Osteoblast (primary cell): ENCODE measurements around the gene PLA2G12B. TPM values are rescaled to one million over a fixed set of nuclear protein-coding genes. Genes with fewer than 3 reads are reported as not detected.

ENCODE experiments used
- DNase-seq: peaks from one replicate; pipeline ENCODE4 v3.0.0; 2011; ENCODE audit warnings: low spot score, mixed read lengths; ENCODE audit not compliant: insufficient read length; ENCODE audit errors: missing footprints
- H2AFZ ChIP-seq: 2 replicates; pipeline ENCODE4 v1.6.0; 2011; ENCODE audit warnings: mild to moderate bottlenecking, low read length
- H3K27ac ChIP-seq: 2 replicates; pipeline ENCODE4 v1.5.1; 2011; ENCODE audit warnings: mild to moderate bottlenecking, low read depth, low read length, moderate library complexity
- H3K27me3 ChIP-seq: 2 replicates; pipeline ENCODE4 v1.6.0; 2012; ENCODE audit warnings: mild to moderate bottlenecking, control low read depth, inconsistent platforms, low read length, moderate library complexity; ENCODE audit not compliant: insufficient read depth
- H3K36me3 ChIP-seq: 2 replicates; pipeline ENCODE4 v1.5.1; 2011; ENCODE audit warnings: mild to moderate bottlenecking, low read length, control low read depth, moderate library complexity; ENCODE audit not compliant: insufficient read depth
- H3K4me1 ChIP-seq: 2 replicates; pipeline ENCODE4 v1.5.1; 2011; ENCODE audit warnings: mild to moderate bottlenecking, low read length, control low read depth, moderate library complexity; ENCODE audit not compliant: insufficient read depth
- H3K4me2 ChIP-seq: 2 replicates; pipeline ENCODE4 v1.6.0; 2011; ENCODE audit warnings: mild to moderate bottlenecking, low read length; ENCODE audit not compliant: insufficient read depth
- H3K4me3 ChIP-seq: fragments of 200-600 bp; sonication (generic); 3 replicates; pipeline ENCODE4 v1.5.1; 2012; ENCODE audit warnings: mild to moderate bottlenecking, low read length, inconsistent platforms; ENCODE audit not compliant: insufficient read depth
- H3K79me2 ChIP-seq: 2 replicates; pipeline ENCODE4 v1.6.0; 2012; ENCODE audit warnings: mild to moderate bottlenecking, low read length, control low read depth, inconsistent platforms; ENCODE audit not compliant: insufficient read depth
- H3K9me3 ChIP-seq: 2 replicates; pipeline ENCODE4 v1.5.1; 2011; ENCODE audit warnings: low read depth, low read length, control low read depth
- H4K20me1 ChIP-seq: 2 replicates; pipeline ENCODE4 v1.6.0; 2012; ENCODE audit warnings: mild to moderate bottlenecking, low read length, control low read depth; ENCODE audit not compliant: insufficient read depth
- CTCF ChIP-seq: IDR thresholded peaks from 2 replicates; pipeline ENCODE4 v1.5.1; 2011; ENCODE audit warnings: mild to moderate bottlenecking, low read depth, low read length, moderate library complexity; ENCODE audit errors: extremely low read depth
- total RNA-seq: library from RNA; depleted of rRNA; stranded (reverse); fragments of >200 nt; gene quantifications from 2 replicates; pipeline ENCODE4 v1.2.3, GENCODE V29; 2012

The PLA2G12B gene
- total RNA-seq, 1 donor = not detected

GRCh38 chr10:72888151-72888638 is 66.4 kb downstream of the PLA2G12B start:
- Histone ChIP-seq H3K4me3 (no peak overlapping the region), H3K4me2 (no peak overlapping the region), H3K27me3 (no peaks in the 10 kb centered on the region), H3K79me2 (no peaks in the 10 kb centered on the region), H2AFZ (no peak overlapping the region), H3K27ac (no peak overlapping the region), H4K20me1 (no peaks in the 10 kb centered on the region), H3K36me3 (peaks cover 13% of the 10 kb centered on the region), H3K9me3 (no peaks in the 10 kb centered on the region), H3K4me1 (no peaks in the 10 kb centered on the region)
- no peak for DNase-seq
- no peak for TF ChIP-seq CTCF

GRCh38 chr10:72887043-72887442 is 67.6 kb downstream of the PLA2G12B start:
- TF ChIP-seq CTCF = no peak
- Histone ChIP-seq H3K9me3 (no peaks in the 10 kb centered on the region), H3K27me3 (no peaks in the 10 kb centered on the region), H3K79me2 (no peaks in the 10 kb centered on the region), H3K36me3 (peaks cover 13% of the 10 kb centered on the region), H4K20me1 (no peaks in the 10 kb centered on the region), H3K27ac (no peak overlapping the region), H2AFZ (no peak overlapping the region), H3K4me3 (no peak overlapping the region), H3K4me2 (peak overlapping the region; percentile 5), H3K4me1 (no peaks in the 10 kb centered on the region)
- DNase-seq = no peak

GRCh38 chr10:72886621-72887020 is 68.0 kb downstream of the PLA2G12B start:
- Histone ChIP-seq H4K20me1 (no peaks in the 10 kb centered on the region), H2AFZ (no peak overlapping the region), H3K36me3 (peaks cover 13% of the 10 kb centered on the region), H3K9me3 (no peaks in the 10 kb centered on the region), H3K27me3 (no peaks in the 10 kb centered on the region), H3K27ac (no peak overlapping the region), H3K4me3 (no peak overlapping the region), H3K79me2 (no peaks in the 10 kb centered on the region), H3K4me1 (no peaks in the 10 kb centered on the region), H3K4me2 (no peak overlapping the region)
- TF ChIP-seq CTCF = no peak
- DNase-seq = no peak

- TF ChIP-seq CTCF = no peak
- no peak overlapping the region for H2AFZ ChIP-seq
- no peaks in the 10 kb centered on the region for H3K4me1 ChIP-seq
- H3K9me3 ChIP-seq = no peaks in the 10 kb centered on the region
- H3K36me3 ChIP-seq = peaks cover 13% of the 10 kb centered on the region
- no peak overlapping the region for H3K4me2 ChIP-seq
- no peak overlapping the region for H3K27ac ChIP-seq
- H3K27me3 ChIP-seq = no peaks in the 10 kb centered on the region
- no peaks in the 10 kb centered on the region for H3K79me2 ChIP-seq
- H4K20me1 ChIP-seq = no peaks in the 10 kb centered on the region
- DNase-seq = no peak
- H3K4me3 ChIP-seq = no peak overlapping the region
Observed at GRCh38 chr10:72885953-72886352, 68.7 kb downstream of the PLA2G12B start.

Other genes with a start within 250 kb of the PLA2G12B start
- under 0.01 TPM in 2 replicates for gene OIT3, start 61.1 kb downstream of the PLA2G12B start, total RNA-seq
- 143 and 220 TPM in 2 replicates for gene P4HA1, start 142.1 kb upstream of the PLA2G12B start, total RNA-seq
- 1.8 and 2.1 TPM in 2 replicates for gene NUDT13, start 155.6 kb upstream of the PLA2G12B start, total RNA-seq
- 35.4 and 35.5 TPM in 2 replicates for gene ECD, start 213.2 kb upstream of the PLA2G12B start, total RNA-seq
- 30.1 and 33.7 TPM in 2 replicates for gene FAM149B1, start 213.3 kb upstream of the PLA2G12B start, total RNA-seq